Colonic mucosa (tissue), 4 donors: ENCODE results near the gene FUBP3. TPM values are rescaled to one million over a fixed set of nuclear protein-coding genes. Genes with fewer than 3 reads are reported as not detected.

Experiments used
- DNase-seq: peaks from one replicate; pipeline ENCODE4 v3.0.0-alpha.2; 2020
- H3K27ac ChIP-seq: fragments of 200-600 bp; one replicate; pipeline ENCODE4 v1.8.0; 2021
- H3K27me3 ChIP-seq: fragments of 200-600 bp; one replicate; pipeline ENCODE4 v1.8.0; 2021
- H3K36me3 ChIP-seq: fragments of 200-600 bp; one replicate; pipeline ENCODE4 v1.8.0; 2021
- H3K4me1 ChIP-seq: fragments of 200-600 bp; one replicate; pipeline ENCODE4 v1.8.0; 2021; ENCODE audit warnings: mild to moderate bottlenecking
- H3K4me3 ChIP-seq: fragments of 200-600 bp; one replicate; pipeline ENCODE4 v1.8.0; 2021
- H3K9ac ChIP-seq, 2 donors: one replicate each; pipeline ENCODE4 v1.7.0; 2013; ENCODE audit warnings: control low read depth in 2 of 2, low read depth in 2 of 2, low read length in 2 of 2
- H3K9me3 ChIP-seq: fragments of 200-600 bp; one replicate; pipeline ENCODE4 v1.8.0; 2021
- intact Hi-C: fragments of 100-400 bp; cut with DNase I; formaldehyde crosslinking; loops from one replicate; pipeline ENCODE4 v1.14.1; 2022
- total RNA-seq, 2 donors: library from RNA; stranded (reverse); fragmentation: NEBNext Ultra II Directional in 1 of 2; extraction: Animal tissue kit (Norgen Biotek cat#: 25700) in 1 of 2; gene quantifications; one replicate each; pipeline ENCODE4 v1.2.1, GENCODE V29; 2021
- TF ChIP-seq, protein P1 (sequence below): fragments of 200-600 bp; IDR thresholded peaks from one replicate; pipeline ENCODE4 v1.8.0; 2022; ENCODE audit warnings: antibody characterized with exemption, mild to moderate bottlenecking
- donor health status: healthy.
- donor health status: DM: no; HTN: no; CAD: no.
- donor health status: DM: no; HTN: no; CAD: no.

Gene FUBP3
- total RNA-seq, 2 donors from 2014 or later, result 44.7 to 50.0 TPM

DNA sequence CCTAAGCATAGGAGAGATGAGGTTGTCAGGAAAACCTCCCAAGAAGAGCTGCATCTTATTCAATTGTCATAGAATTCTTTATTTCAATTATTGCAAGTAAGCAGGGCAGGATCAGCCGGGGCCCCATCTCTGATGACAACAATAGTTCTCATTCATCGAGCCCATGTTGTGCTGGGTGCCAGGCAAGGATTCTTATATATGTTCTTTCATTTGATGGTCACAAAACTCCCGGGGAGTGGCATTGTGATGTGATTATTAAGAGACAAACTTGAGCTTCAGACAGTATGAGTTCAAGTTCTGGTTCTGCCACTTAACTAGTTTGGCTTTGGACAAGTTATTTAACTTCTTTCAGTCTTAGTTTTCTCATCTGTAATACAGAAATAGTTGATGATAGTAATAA is 8.5 kb downstream of the FUBP3 start:
- Histone ChIP-seq H3K9me3 (no peaks in the 10 kb centered on the region), H3K27ac (no peak overlapping the region), H3K4me1 (no peaks in the 10 kb centered on the region), H3K27me3 (no peaks in the 10 kb centered on the region), H3K9ac (no peak overlapping the region), H3K4me3 (no peak overlapping the region), H3K36me3 (no peaks in the 10 kb centered on the region)
- intact Hi-C loops, result no loop called here
- DNase-seq, result no peak
- TF ChIP-seq, protein P1, sequence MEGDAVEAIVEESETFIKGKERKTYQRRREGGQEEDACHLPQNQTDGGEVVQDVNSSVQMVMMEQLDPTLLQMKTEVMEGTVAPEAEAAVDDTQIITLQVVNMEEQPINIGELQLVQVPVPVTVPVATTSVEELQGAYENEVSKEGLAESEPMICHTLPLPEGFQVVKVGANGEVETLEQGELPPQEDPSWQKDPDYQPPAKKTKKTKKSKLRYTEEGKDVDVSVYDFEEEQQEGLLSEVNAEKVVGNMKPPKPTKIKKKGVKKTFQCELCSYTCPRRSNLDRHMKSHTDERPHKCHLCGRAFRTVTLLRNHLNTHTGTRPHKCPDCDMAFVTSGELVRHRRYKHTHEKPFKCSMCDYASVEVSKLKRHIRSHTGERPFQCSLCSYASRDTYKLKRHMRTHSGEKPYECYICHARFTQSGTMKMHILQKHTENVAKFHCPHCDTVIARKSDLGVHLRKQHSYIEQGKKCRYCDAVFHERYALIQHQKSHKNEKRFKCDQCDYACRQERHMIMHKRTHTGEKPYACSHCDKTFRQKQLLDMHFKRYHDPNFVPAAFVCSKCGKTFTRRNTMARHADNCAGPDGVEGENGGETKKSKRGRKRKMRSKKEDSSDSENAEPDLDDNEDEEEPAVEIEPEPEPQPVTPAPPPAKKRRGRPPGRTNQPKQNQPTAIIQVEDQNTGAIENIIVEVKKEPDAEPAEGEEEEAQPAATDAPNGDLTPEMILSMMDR, result no peak

DNA sequence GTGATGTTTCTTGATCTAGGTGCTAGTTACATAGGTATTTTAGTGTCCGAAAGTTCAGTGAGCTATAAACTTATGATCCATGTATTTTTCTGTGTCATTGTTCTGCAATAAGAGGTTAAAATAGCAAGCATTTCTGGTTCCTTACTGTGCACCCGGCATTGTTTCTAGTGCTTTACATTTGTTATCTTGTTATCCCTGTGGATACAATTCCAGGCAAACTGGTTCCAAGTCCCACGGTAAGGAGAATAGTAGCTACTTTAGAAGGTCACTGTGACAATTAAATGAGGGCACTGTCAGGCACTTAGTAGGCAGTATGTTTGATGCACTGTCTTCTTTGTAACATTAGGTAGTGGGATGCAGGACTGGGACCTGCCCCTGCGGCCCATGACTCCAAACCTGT is 9.0 kb downstream of the FUBP3 start:
- H3K9me3 ChIP-seq, result no peaks in the 10 kb centered on the region
- no peak overlapping the region for H3K9ac ChIP-seq
- H3K36me3 ChIP-seq, result no peaks in the 10 kb centered on the region
- no peak overlapping the region for H3K4me3 ChIP-seq
- DNase-seq, result no peak
- TF ChIP-seq, protein P1, result no peak
- no peaks in the 10 kb centered on the region for H3K4me1 ChIP-seq
- intact Hi-C loops, result no loop called here
- H3K27me3 ChIP-seq, result no peaks in the 10 kb centered on the region
- H3K27ac ChIP-seq, result no peak overlapping the region

DNA sequence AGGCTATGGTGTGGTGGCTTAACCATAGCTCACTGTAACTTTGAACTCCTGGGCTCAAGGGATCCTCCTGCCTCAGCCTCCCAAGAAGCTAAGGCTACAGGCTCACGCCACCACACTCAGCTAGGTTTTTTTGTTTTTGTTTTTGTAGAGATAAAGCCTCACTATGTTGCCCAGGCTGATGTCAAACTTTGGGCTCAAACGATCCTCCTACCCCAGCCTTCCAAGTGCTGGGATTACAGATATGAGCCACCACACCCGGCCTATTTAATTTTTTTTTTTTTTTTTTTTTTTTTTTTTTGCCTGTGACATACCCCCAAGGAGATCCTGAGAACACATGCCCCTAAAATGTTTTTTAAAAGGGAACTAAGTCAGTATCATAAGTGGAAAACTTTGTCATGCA is 10.4 kb downstream of the FUBP3 start:
- Histone ChIP-seq H3K27me3 (no peaks in the 10 kb centered on the region), H3K36me3 (no peaks in the 10 kb centered on the region), H3K4me1 (no peaks in the 10 kb centered on the region), H3K9ac (no peak overlapping the region), H3K27ac (no peak overlapping the region), H3K9me3 (no peaks in the 10 kb centered on the region), H3K4me3 (no peak overlapping the region)
- DNase-seq, result no peak
- TF ChIP-seq, protein P1, result no peak
- intact Hi-C loops, result no loop called here

DNA sequence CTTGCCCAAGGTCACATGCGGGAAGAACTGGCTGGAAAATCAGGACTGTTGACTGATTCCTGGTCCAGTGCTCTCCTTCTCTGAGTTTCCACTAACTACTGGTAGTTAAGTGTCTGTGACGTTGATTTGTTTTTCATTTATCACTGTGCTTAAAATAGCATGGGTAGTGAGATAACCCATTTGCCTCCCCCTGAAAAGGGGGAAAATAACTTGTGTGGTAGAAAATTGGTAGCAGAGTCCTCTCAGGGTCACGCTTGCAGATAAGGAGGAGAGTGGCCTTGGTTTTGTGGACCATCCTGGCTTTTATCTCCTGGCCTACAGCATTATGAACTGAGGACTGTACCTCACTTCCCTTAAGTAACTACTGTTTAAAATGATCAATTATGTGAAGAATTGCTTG is 10.9 kb downstream of the FUBP3 start:
- H3K27me3 ChIP-seq, result no peaks in the 10 kb centered on the region
- H3K36me3 ChIP-seq, result no peaks in the 10 kb centered on the region
- no peak overlapping the region for H3K27ac ChIP-seq
- no peak for DNase-seq
- no peaks in the 10 kb centered on the region for H3K4me1 ChIP-seq
- TF ChIP-seq, protein P1, result no peak
- intact Hi-C loops, result no loop called here
- no peak overlapping the region for H3K9ac ChIP-seq
- no peaks in the 10 kb centered on the region for H3K9me3 ChIP-seq
- no peak overlapping the region for H3K4me3 ChIP-seq

DNA sequence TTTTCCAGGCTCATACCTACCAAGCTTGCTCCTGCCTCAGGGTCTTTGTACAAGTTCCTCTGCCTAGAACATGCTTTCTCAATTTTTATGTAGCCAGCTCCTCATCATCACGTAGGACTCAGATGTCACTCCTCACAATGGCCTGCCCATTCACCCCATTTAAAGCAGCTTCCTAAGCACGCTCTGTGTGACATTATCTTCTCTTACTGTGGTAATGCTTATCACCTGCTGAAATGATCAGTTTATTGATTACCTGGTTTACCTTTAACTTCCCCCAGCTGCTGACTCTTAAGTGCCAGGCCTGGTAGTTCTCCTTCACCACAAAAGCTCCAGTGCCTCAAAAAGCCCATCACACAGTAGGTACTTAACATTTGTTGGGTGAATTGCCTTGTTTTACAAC is 13.6 kb downstream of the FUBP3 start:
- intact Hi-C loops, result no loop called here
- Histone ChIP-seq H3K9me3 (no peaks in the 10 kb centered on the region), H3K4me1 (no peaks in the 10 kb centered on the region), H3K36me3 (no peaks in the 10 kb centered on the region), H3K27ac (no peak overlapping the region), H3K4me3 (no peak overlapping the region), H3K9ac (no peak overlapping the region), H3K27me3 (no peaks in the 10 kb centered on the region)
- no peak for DNase-seq
- TF ChIP-seq, protein P1, result no peak

DNA sequence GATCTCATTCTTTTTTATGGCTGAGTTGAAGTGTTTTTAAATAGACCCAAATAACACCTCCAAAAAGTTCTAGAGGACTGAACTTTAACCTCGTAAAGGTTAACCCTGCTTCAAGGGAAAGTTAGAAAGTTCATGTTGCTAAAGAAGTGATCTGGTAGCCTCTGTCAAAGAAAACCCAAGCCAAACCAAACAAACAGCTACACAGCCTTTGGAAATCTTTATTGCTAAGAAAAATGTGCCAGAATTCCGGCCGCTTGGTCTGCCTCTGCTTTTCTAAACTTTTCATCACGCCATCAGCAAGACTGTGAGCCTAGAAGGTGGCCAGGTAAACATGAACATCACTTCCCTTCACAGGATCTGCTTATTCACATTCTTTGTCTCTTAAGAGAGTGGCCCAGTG is 17.9 kb downstream of the FUBP3 start:
- Histone ChIP-seq H3K27ac (no peak overlapping the region), H3K4me3 (no peak overlapping the region), H3K36me3 (no peaks in the 10 kb centered on the region), H3K9me3 (no peaks in the 10 kb centered on the region), H3K4me1 (no peaks in the 10 kb centered on the region), H3K27me3 (no peaks in the 10 kb centered on the region), H3K9ac (no peak overlapping the region)
- TF ChIP-seq, protein P1, result no peak
- intact Hi-C loops, result no loop called here
- DNase-seq, result no peak
